Mucosa of descending colon (tissue), 3 donors: Measurements from ENCODE around the gene CRABP2. TPM values are rescaled to one million over a fixed set of nuclear protein-coding genes. Genes with fewer than 3 reads are reported as not detected.

ENCODE experiments used
- ATAC-seq: fragments of 200-7000 bp; cut with Tn5 transposase; one replicate; pipeline ENCODE4 v1.9.1; 2020; ENCODE audit warnings: mild to moderate bottlenecking, moderate library complexity
- DNase-seq, 3 donors: peaks; one replicate each; pipeline ENCODE4 v3.0.0-alpha.2; 2020
- H3K36me3 ChIP-seq: fragments of 200-600 bp; one replicate; pipeline ENCODE4 v1.8.0; 2021; ENCODE audit warnings: low read depth, mild to moderate bottlenecking
- H3K4me1 ChIP-seq: fragments of 200-600 bp; one replicate; pipeline ENCODE4 v1.8.0; 2021; ENCODE audit warnings: low read depth, mild to moderate bottlenecking
- H3K4me3 ChIP-seq: fragments of 200-600 bp; one replicate; pipeline ENCODE4 v1.8.0; 2021; ENCODE audit warnings: mild to moderate bottlenecking
- H3K9me3 ChIP-seq: fragments of 200-600 bp; one replicate; pipeline ENCODE4 v1.8.0; 2021; ENCODE audit warnings: mild to moderate bottlenecking
- CTCF ChIP-seq: fragments of 200-600 bp; IDR thresholded peaks from one replicate; pipeline ENCODE4 v1.8.0; 2022; ENCODE audit warnings: antibody characterized with exemption, mild to moderate bottlenecking
- intact Hi-C, 2 donors: fragments of 100-400 bp; cut with DNase I in 1 of 2; cut with micrococcal nuclease in 1 of 2; formaldehyde crosslinking; loops; one replicate each; pipeline versions ENCODE4 v1.11.0 to v1.11.1; 2022; cut with DNase I, micrococcal nuclease
- total RNA-seq, 3 donors: library from RNA; stranded (reverse); fragmentation: NEBNext Ultra II Directional in 2 of 3; extraction: Animal tissue kit (Norgen Biotek cat#: 25700) in 2 of 3; gene quantifications; one replicate each; pipeline versions ENCODE4 v1.2.1 to v1.2.4, GENCODE V29; 2021 to 2023
- donor health status: DM: no; HTN: no; CAD: no; lungs with moderate emphysema.
- donor health status: DM: no; HTN: no; CAD: no.
- donor health status: DM: no; HTN: yes; CAD: no.

CRABP2 gene
- total RNA-seq, 3 donors from 2014 or later: 0.38 to 2.2 (median 1.2) TPM

- DNase-seq (no peak), ATAC-seq (peak; percentile 43)
- Histone ChIP-seq H3K4me3 (no peak overlapping the region), H3K36me3 (no peaks in the 10 kb centered on the region), H3K9me3 (no peaks in the 10 kb centered on the region), H3K4me1 (peaks cover 7% of the 10 kb centered on the region)
- intact Hi-C loops: no loop called here
- TF ChIP-seq CTCF: no peak
Measured at GRCh38 chr1:156676114-156676819, 29.1 kb downstream of the CRABP2 start.

GRCh38 chr1:156675210-156676113 lies 29.9 kb downstream of the CRABP2 start:
- Histone ChIP-seq H3K4me3 (no peak overlapping the region), H3K9me3 (no peaks in the 10 kb centered on the region), H3K36me3 (no peaks in the 10 kb centered on the region), H3K4me1 (peaks cover 7% of the 10 kb centered on the region)
- ATAC-seq (no peak), DNase-seq (no peak)
- intact Hi-C loops: no loop called here
- TF ChIP-seq CTCF: no peak

- no peaks in the 10 kb centered on the region for H3K9me3 ChIP-seq
- no peaks in the 10 kb centered on the region for H3K36me3 ChIP-seq
- DNase-seq (no peak), ATAC-seq (no peak)
- intact Hi-C loops: no loop called here
- no peak overlapping the region for H3K4me3 ChIP-seq
- TF ChIP-seq CTCF: no peak
- H3K4me1 ChIP-seq: peaks cover 7% of the 10 kb centered on the region
Measured at GRCh38 chr1:156673387-156674121, 31.8 kb downstream of the CRABP2 start.

GRCh38 chr1:156671804-156672203 lies 33.6 kb downstream of the CRABP2 start:
- Histone ChIP-seq H3K4me1 (peaks cover 4% of the 10 kb centered on the region), H3K36me3 (no peaks in the 10 kb centered on the region), H3K9me3 (no peaks in the 10 kb centered on the region), H3K4me3 (no peak overlapping the region)
- no peak for TF ChIP-seq CTCF
- DNase-seq: no peak
- intact Hi-C loops: no loop called here
- ATAC-seq: no peak

GRCh38 chr1:156670791-156671190 lies 34.6 kb downstream of the CRABP2 start:
- Histone ChIP-seq H3K4me3 (no peak overlapping the region), H3K4me1 (no peaks in the 10 kb centered on the region), H3K36me3 (no peaks in the 10 kb centered on the region), H3K9me3 (no peaks in the 10 kb centered on the region)
- intact Hi-C loops: no loop called here
- TF ChIP-seq CTCF: no peak
- no peak for ATAC-seq
- DNase-seq: no peak
